SK-N-SH (cell line): ENCODE measurements around the gene SPINT1. TPM values are rescaled to one million over a fixed set of nuclear protein-coding genes. Genes with fewer than 3 reads are reported as not detected.

Experiments used
- CTCF ChIA-PET: fragments of 300-600, 350-600 bp; formaldehyde crosslinking; extraction: SDS; loops from one replicate; lab custom pipeline; 2021; lab: Yijun Ruan, JAX
- POLR2A ChIA-PET: fragments of 350-600 bp; sonication (Branson Sonifier 250); formaldehyde crosslinking; extraction: SDS; loops from one replicate; lab custom pipeline; 2020; ENCODE audit warnings: antibody characterized with exemption, inconsistent platforms; lab: Yijun Ruan, JAX
- DNase-seq: peaks from one replicate; pipeline ENCODE4 v3.0.0; 2012
- H2AFZ ChIP-seq: fragments of 200-600 bp; sonication (generic); 2 replicates; pipeline ENCODE4 v1.8.1; 2016; ENCODE audit warnings: antibody characterized with exemption, mild to moderate bottlenecking, low read depth
- H3F3A ChIP-seq: fragments of 200-600 bp; sonication (generic); replicated peaks from 2 replicates; pipeline ENCODE3; 2016; ENCODE audit warnings: antibody characterized with exemption, mild to moderate bottlenecking; ENCODE audit not compliant: insufficient read depth
- H3K27ac ChIP-seq, 2 experiments: fragments of 200-500 bp in 1 of 2; fragments of 200-600 bp in 1 of 2; sonication (Bioruptor generic) in 1 of 2; sonication (generic), shearing (Covaris generic) in 1 of 2; 2 replicates each; pipeline versions ENCODE4 v1.5.1 to v1.6.1; 2014 to 2016; ENCODE audit warnings: low read depth in 2 of 2, inconsistent platforms in 1 of 2, low read length in 1 of 2, mild to moderate bottlenecking in 1 of 2, mixed read lengths in 1 of 2
- H3K27me3 ChIP-seq: fragments of 200-600 bp; sonication (generic), shearing (Covaris generic); 2 replicates; pipeline ENCODE4 v1.6.1; 2016; ENCODE audit warnings: mixed run types; ENCODE audit not compliant: insufficient read depth
- H3K36me3 ChIP-seq, 2 experiments: fragments of 200-500 bp in 1 of 2; fragments of 200-600 bp in 1 of 2; sonication (Bioruptor generic) in 1 of 2; sonication (generic) in 1 of 2; replicated peaks in 1 of 2; 2 replicates each; pipeline versions ENCODE3 to v1.5.1; 2014 to 2016; ENCODE audit warnings: low read length in 1 of 2, mild to moderate bottlenecking in 1 of 2; ENCODE audit not compliant: insufficient read depth in 2 of 2, control insufficient read depth in 1 of 2
- H3K4me1 ChIP-seq, 2 experiments: fragments of 200-500 bp in 1 of 2; fragments of 200-600 bp in 1 of 2; sonication (Bioruptor generic) in 1 of 2; sonication (generic), shearing (Covaris generic) in 1 of 2; 2 replicates each; pipeline versions ENCODE4 v1.5.1 to v1.6.1; 2014 to 2016; ENCODE audit warnings: low read depth in 1 of 2, low read length in 1 of 2, mixed run types in 1 of 2; ENCODE audit not compliant: insufficient read depth in 2 of 2, control insufficient read depth in 1 of 2
- H3K4me2 ChIP-seq: fragments of 200-600 bp; sonication (generic), shearing (Covaris generic); 2 replicates; pipeline ENCODE4 v1.6.1; 2017; ENCODE audit warnings: mixed run types
- H3K4me3 ChIP-seq, 2 experiments: fragments of 200-500 bp in 1 of 2; fragments of 200-600 bp in 1 of 2; sonication (Bioruptor generic) in 1 of 2; sonication (generic), shearing (Covaris generic) in 1 of 2; 2 replicates each; pipeline versions ENCODE4 v1.5.1 to v1.8.1; 2014 to 2016; ENCODE audit warnings: low read depth in 2 of 2, inconsistent platforms in 1 of 2, low read length in 1 of 2, mild to moderate bottlenecking in 1 of 2, mixed read lengths in 1 of 2, moderate library complexity in 1 of 2
- H3K79me2 ChIP-seq: fragments of 200-600 bp; sonication (generic); 2 replicates; pipeline ENCODE4 v1.8.1; 2017; ENCODE audit warnings: mild to moderate bottlenecking; ENCODE audit not compliant: insufficient read depth
- H3K9ac ChIP-seq: fragments of 200-600 bp; sonication (generic); 2 replicates; pipeline ENCODE4 v1.6.1; 2017; ENCODE audit warnings: mixed run types
- H3K9me2 ChIP-seq: fragments of 200-600 bp; sonication (generic); 2 replicates; pipeline ENCODE4 v1.6.1; 2017; ENCODE audit warnings: mixed run types
- H3K9me3 ChIP-seq: fragments of 200-600 bp; sonication (generic); 2 replicates; pipeline ENCODE4 v1.6.1; 2017; ENCODE audit warnings: mixed run types, mild to moderate bottlenecking, moderate library complexity
- H4K20me1 ChIP-seq: fragments of 200-600 bp; sonication (generic); 2 replicates; pipeline ENCODE4 v1.6.1; 2017; ENCODE audit warnings: mild to moderate bottlenecking, mixed run types; ENCODE audit not compliant: insufficient read depth
- CTCF ChIP-seq: fragments of 200-600 bp; sonication (generic); IDR thresholded peaks from 2 replicates; pipeline ENCODE4 v1.6.1; 2017; ENCODE audit warnings: antibody characterized with exemption, mild to moderate bottlenecking, moderate library complexity
- ELF1 ChIP-seq: IDR thresholded peaks from 2 replicates; pipeline ENCODE4 v1.4.0; 2012
- EP300 ChIP-seq, 2 experiments: IDR thresholded peaks; 2 replicates each; pipeline versions ENCODE4 v1.4.0 to v1.6.1; 2012; ENCODE audit warnings: borderline replicate concordance in 1 of 2, low read depth in 1 of 2, low read length in 1 of 2
- MEF2A ChIP-seq: IDR thresholded peaks from 2 replicates; pipeline ENCODE4 v1.4.0; 2012; ENCODE audit warnings: low read depth, borderline replicate concordance
- NFIC ChIP-seq: IDR thresholded peaks from 2 replicates; pipeline ENCODE4 v1.4.0; 2012; ENCODE audit warnings: borderline replicate concordance
- RCOR1 ChIP-seq: fragments of 150-350 bp; IDR thresholded peaks from 2 replicates; pipeline ENCODE4 v1.6.1; 2017; ENCODE audit warnings: antibody characterized with exemption, low read length
- RFX5 ChIP-seq: IDR thresholded peaks from 2 replicates; pipeline ENCODE4 v1.6.1; 2012; ENCODE audit warnings: mild to moderate bottlenecking, improper control_type of control experiment, low read length
- RXRA ChIP-seq: IDR thresholded peaks from 2 replicates; pipeline ENCODE4 v1.4.0; 2012; ENCODE audit warnings: low read depth, mild to moderate bottlenecking, borderline replicate concordance
- ZBTB33 ChIP-seq: IDR thresholded peaks from 2 replicates; pipeline ENCODE4 v1.4.0; 2012; ENCODE audit warnings: low read depth, borderline replicate concordance
- WGBS: methylation state at CpG from one replicate; pipeline ENCODE4 v1.1.6; 2017; ENCODE audit warnings: low lambda C conversion rate; 5-methylcytosine and 5-hydroxymethylcytosine counted together
- polyA plus RNA-seq, 3 experiments: library from polyadenylated mRNA; depleted of rRNA; stranded (reverse); fragments of >200 nt; gene quantifications; 2 replicates each; pipeline ENCODE4 v1.2.3, GENCODE V29; 2012

SPINT1 gene
- polyA plus RNA-seq, 1 of the 3 experiments (the other 2 are of a cell fraction), result 2.0 TPM

GRCh38 chr15:40893019-40893670 lies 49.3 kb downstream of the SPINT1 start:
- no peak overlapping the region for H3K9ac ChIP-seq
- no peak overlapping the region for H3K4me2 ChIP-seq
- H3K9me2 ChIP-seq, result no peaks in the 10 kb centered on the region
- 91% methylated on average over 17 of the region's 22 CpGs for WGBS
- TF ChIP-seq EP300 (IDR thresholded peaks at IDR 0.05; ENCODE audit: borderline replicate concordance in 1 of 2, low read depth in 1 of 2, low read length in 1 of 2) (no peak), MEF2A (no peak), CTCF (no peak), RCOR1 (no peak), ZBTB33 (no peak), ELF1 (no peak), RFX5 (no peak), RXRA (no peak), NFIC (no peak)
- POLR2A ChIA-PET, result interaction anchor here (0.6 to 1.2 kb wide), 3 partner anchors 19 to 304 kb away, joined by 3 to 8 read pairs (median 5); partner anchors contain the start of genes RAD51 and RHOV
- 0 out of 2 replicates have a peak overlapping the region, but pooled peaks have one; percentile 95 for H2AFZ ChIP-seq
- H3K36me3 ChIP-seq, result peaks cover 8 to 12% of the 10 kb centered on the region in 2 experiments
- H4K20me1 ChIP-seq, result peaks cover 6% of the 10 kb centered on the region; the same call in 1 of the 2 replicates
- H3K79me2 ChIP-seq, result peaks cover 31% of the 10 kb centered on the region
- H3K9me3 ChIP-seq, result no peaks in the 10 kb centered on the region
- CTCF ChIA-PET, result interaction anchor here (0.6 to 23.8 kb wide), 20 partner anchors 8 to 722 kb away, joined by 3 to 675 read pairs (median 10); partner anchors contain the start of genes DLL4, RHOV, RPUSD2 and SPINT1
- peaks cover 11% of the 10 kb centered on the region for H3F3A ChIP-seq
- H3K27ac ChIP-seq, result no peak overlapping the region; a peak in 1 of 4 replicates
- H3K4me1 ChIP-seq, result peaks cover 0 to 14% of the 10 kb centered on the region in 2 experiments; a peak in 1 of 4 replicates
- H3K4me3 ChIP-seq, result no peak overlapping the region
- no peaks in the 10 kb centered on the region for H3K27me3 ChIP-seq
- no peak for DNase-seq
